K562 (cell line): ENCODE results near the gene FERMT3. TPM values are rescaled to one million over a fixed set of nuclear protein-coding genes. Genes with fewer than 3 reads are reported as not detected.

Experiments used
- EHMT2 ChIP-seq: fragments of 450-650 bp; IDR thresholded peaks from 2 replicates; pipeline ENCODE4 v1.6.1; 2018; ENCODE audit warnings: antibody characterized with exemption
- ELF4 ChIP-seq: fragments of 450-650 bp; formaldehyde crosslinking; IDR thresholded peaks from 2 replicates; pipeline ENCODE4 v1.4.0; 2022; ENCODE audit warnings: missing genetic modification characterization
- FOSL1 ChIP-seq: fragments of 200-800 bp; sonication (Bioruptor generic); conservative IDR thresholded peaks from 2 replicates; pipeline ENCODE4 v1.6.1; 2016; ENCODE audit warnings: missing genetic modification characterization, missing compliant biosample characterization
- KDM2B ChIP-seq: fragments of 250-450 bp; sonication (Bioruptor Pico); IDR thresholded peaks from 2 replicates; pipeline ENCODE4 v1.8.0; 2021; ENCODE audit warnings: mild to moderate bottlenecking, moderate library complexity
- MCM2 ChIP-seq: fragments of 450-650 bp; IDR thresholded peaks from 2 replicates; pipeline ENCODE4 v1.6.1; 2017; ENCODE audit warnings: low read depth, mild to moderate bottlenecking
- TBP ChIP-seq: optimal IDR thresholded peaks from 2 replicates; pipeline ENCODE3; 2011; ENCODE audit warnings: low read depth, low read length, improper control_type of control experiment
- TEAD1 ChIP-seq, 2 experiments: fragments of 450-650 bp in 1 of 2; sonication (generic) in 1 of 2; formaldehyde crosslinking; IDR thresholded peaks; 2 replicates each; pipeline versions ENCODE4 v1.4.0 to v1.8.0; 2020 to 2022; ENCODE audit warnings: mild to moderate bottlenecking in 2 of 2, missing genetic modification reagents in 1 of 2
- XRCC4 ChIP-seq: IDR thresholded peaks from one replicate; pipeline ENCODE4 v1.6.1; 2011; ENCODE audit not compliant: insufficient read depth, insufficient read length; ENCODE audit errors: extremely low read depth
- ZNF133 ChIP-seq: fragments of 250-450 bp; sonication (Bioruptor Pico); IDR thresholded peaks from 2 replicates; pipeline ENCODE4 v1.4.0; 2020; ENCODE audit warnings: mild to moderate bottlenecking
- ZNF134 ChIP-seq: fragments of 250-450 bp; sonication (Bioruptor Pico); conservative IDR thresholded peaks from 2 replicates; pipeline ENCODE4 v1.4.0; 2020
- ZNF282 ChIP-seq: sonication (generic); formaldehyde crosslinking; IDR thresholded peaks from 2 replicates; pipeline ENCODE4 v1.8.1; 2023; ENCODE audit warnings: missing genetic modification reagents
- ZNF316 ChIP-seq: fragments of 450-650 bp; IDR thresholded peaks from 2 replicates; pipeline ENCODE4 v1.6.1; 2016
- ZNF589 ChIP-seq: fragments of 200-800 bp; sonication (Bioruptor generic); IDR thresholded peaks from 2 replicates; pipeline ENCODE4 v1.6.1; 2016; ENCODE audit warnings: low read depth, missing genetic modification characterization, missing compliant biosample characterization
- ZNF695 ChIP-seq: fragments of 450-650 bp; formaldehyde crosslinking; IDR thresholded peaks from 2 replicates; pipeline ENCODE4 v1.4.0; 2020; ENCODE audit warnings: mild to moderate bottlenecking, moderate library complexity
- ZNF766 ChIP-seq: fragments of 200-800 bp; sonication (Bioruptor generic); conservative IDR thresholded peaks from 2 replicates; pipeline ENCODE4 v1.6.1; 2016; ENCODE audit warnings: missing genetic modification characterization, missing compliant biosample characterization
- polyA plus RNA-seq, 8 experiments: library from polyadenylated mRNA; depleted of rRNA in 4 of 8; stranded (reverse) in 5 of 8; unstranded in 3 of 8; fragments of >200 nt; fragmentation: Nextera tagmentation in 2 of 8; fragmentation: Illumina TruSeq in 1 of 8; extraction: Ambion mirVana in 2 of 8; extraction: Trizol in 1 of 8; gene quantifications; 2 replicates each; pipeline versions ENCODE4 v1.2.1 to v1.2.3, GENCODE V29; 2011 to 2014; ENCODE audit warnings: inconsistent platforms in 1 of 8, missing spikeins in 1 of 8
- total RNA-seq, 7 experiments: library from RNA; depleted of rRNA in 6 of 7; stranded (reverse); fragments of >200 nt in 6 of 7; fragmentation: Illumina TruSeq in 2 of 7; extraction: Trizol in 2 of 7; gene quantifications; 2 replicates each; pipeline versions ENCODE4 v1.2.1 to v1.2.3, GENCODE V29; 2011 to 2021; ENCODE audit warnings: low replicate concordance in 1 of 7
- TF ChIP-seq, protein P1 (sequence below): IDR thresholded peaks from 3 replicates; pipeline ENCODE4 v1.6.1; 2011; ENCODE audit warnings: borderline replicate concordance, mild to moderate bottlenecking, moderate library complexity; ENCODE audit not compliant: insufficient read length; ENCODE audit errors: extremely low read depth
- TF ChIP-seq, protein P2 (sequence below): sonication (generic); formaldehyde crosslinking; IDR thresholded peaks from 2 replicates; pipeline ENCODE4 v1.8.1; 2022; ENCODE audit warnings: missing genetic modification reagents
- TF ChIP-seq, protein P3 (sequence below): fragments of 450-650 bp; conservative IDR thresholded peaks from 2 replicates; pipeline ENCODE4 v1.6.1; 2016; ENCODE audit warnings: missing genetic modification characterization, low read depth, mild to moderate bottlenecking, missing compliant biosample characterization, moderate library complexity

Gene FERMT3
- total and polyA plus RNA-seq, 9 of the 15 experiments (the other 6 are each of a cell fraction or from before 2014, with no cell fraction given), result 3.2 to 275 (median 79.7) TPM

DNA sequence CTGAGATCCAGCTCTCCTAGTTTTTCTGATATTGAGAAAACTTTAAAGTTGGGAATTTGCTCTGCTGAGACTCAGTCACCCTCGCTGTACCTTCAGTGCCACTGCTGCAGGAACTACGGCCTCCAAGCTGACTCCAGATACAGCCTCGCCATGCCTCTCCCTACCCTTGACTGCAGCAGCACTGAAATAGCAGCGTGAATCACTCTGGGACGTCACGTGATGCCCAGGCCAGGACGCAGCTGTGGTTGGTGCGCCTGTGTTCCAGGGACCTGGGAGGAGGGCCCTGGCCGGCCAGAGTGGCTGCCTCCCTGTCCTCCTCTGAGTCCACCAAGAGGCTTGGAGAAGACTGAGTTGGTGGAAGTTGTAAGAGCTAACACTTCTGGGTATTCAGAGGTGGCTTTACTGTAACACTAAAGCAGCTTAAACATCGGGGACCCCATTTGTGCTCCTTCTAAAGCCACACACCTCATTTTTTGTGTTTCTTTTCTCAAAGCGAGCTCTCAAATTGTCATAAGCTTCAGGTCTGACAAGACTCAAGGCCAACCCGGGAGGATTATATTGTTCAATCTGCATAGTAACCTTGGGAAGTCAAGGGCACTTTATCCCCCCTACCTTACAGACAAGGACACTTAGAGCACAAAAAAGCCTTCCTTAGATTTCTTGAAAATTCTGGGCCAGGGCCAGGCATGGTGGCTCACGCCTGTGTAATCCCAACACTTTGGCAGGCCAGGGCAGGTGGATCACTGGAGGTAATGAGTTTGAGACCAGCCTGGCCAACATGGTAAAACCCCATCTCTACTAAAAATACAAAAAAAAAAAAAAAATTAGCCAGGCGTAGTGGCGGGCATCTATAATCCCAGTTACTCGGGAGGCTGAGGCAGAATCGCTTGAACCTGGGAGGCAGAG, 24.8 kb upstream of the FERMT3 start (continued):
- TF ChIP-seq ZNF282 (no peak), ZNF133 (no peak), XRCC4 (no peak), FOSL1 (tag) (peak; percentile 89), ZNF316 (no peak), TEAD1 (CRISPR knock-in tag; IDR thresholded peaks at IDR 0.05) (peak in 1 of 2 experiments; percentile 79; a peak in 2 of 4 replicates), EHMT2 (no peak), MCM2 (no peak), ZNF695 (no peak), TBP (peak; percentile 85), ELF4 (CRISPR knock-in tag) (no peak), ZNF134 (CRISPR knock-in tag) (no peak), KDM2B (no peak), ZNF766 (no peak), ZNF589 (CRISPR knock-in tag) (no peak)
- TF ChIP-seq, protein P1, sequence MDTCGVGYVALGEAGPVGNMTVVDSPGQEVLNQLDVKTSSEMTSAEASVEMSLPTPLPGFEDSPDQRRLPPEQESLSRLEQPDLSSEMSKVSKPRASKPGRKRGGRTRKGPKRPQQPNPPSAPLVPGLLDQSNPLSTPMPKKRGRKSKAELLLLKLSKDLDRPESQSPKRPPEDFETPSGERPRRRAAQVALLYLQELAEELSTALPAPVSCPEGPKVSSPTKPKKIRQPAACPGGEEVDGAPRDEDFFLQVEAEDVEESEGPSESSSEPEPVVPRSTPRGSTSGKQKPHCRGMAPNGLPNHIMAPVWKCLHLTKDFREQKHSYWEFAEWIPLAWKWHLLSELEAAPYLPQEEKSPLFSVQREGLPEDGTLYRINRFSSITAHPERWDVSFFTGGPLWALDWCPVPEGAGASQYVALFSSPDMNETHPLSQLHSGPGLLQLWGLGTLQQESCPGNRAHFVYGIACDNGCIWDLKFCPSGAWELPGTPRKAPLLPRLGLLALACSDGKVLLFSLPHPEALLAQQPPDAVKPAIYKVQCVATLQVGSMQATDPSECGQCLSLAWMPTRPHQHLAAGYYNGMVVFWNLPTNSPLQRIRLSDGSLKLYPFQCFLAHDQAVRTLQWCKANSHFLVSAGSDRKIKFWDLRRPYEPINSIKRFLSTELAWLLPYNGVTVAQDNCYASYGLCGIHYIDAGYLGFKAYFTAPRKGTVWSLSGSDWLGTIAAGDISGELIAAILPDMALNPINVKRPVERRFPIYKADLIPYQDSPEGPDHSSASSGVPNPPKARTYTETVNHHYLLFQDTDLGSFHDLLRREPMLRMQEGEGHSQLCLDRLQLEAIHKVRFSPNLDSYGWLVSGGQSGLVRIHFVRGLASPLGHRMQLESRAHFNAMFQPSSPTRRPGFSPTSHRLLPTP, result no peak
- TF ChIP-seq, protein P2, sequence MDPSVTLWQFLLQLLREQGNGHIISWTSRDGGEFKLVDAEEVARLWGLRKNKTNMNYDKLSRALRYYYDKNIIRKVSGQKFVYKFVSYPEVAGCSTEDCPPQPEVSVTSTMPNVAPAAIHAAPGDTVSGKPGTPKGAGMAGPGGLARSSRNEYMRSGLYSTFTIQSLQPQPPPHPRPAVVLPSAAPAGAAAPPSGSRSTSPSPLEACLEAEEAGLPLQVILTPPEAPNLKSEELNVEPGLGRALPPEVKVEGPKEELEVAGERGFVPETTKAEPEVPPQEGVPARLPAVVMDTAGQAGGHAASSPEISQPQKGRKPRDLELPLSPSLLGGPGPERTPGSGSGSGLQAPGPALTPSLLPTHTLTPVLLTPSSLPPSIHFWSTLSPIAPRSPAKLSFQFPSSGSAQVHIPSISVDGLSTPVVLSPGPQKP, result no peak
- TF ChIP-seq, protein P3, sequence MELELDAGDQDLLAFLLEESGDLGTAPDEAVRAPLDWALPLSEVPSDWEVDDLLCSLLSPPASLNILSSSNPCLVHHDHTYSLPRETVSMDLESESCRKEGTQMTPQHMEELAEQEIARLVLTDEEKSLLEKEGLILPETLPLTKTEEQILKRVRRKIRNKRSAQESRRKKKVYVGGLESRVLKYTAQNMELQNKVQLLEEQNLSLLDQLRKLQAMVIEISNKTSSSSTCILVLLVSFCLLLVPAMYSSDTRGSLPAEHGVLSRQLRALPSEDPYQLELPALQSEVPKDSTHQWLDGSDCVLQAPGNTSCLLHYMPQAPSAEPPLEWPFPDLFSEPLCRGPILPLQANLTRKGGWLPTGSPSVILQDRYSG (tag), result no peak
